ENCODE data around the gene ZNF169.
"Not testable (repeated sequence)": the region's sequence is repeated elsewhere in the genome, so short reads cannot be mapped to it uniquely, and the experiment has no call there.

The ZNF169 gene

DNA sequence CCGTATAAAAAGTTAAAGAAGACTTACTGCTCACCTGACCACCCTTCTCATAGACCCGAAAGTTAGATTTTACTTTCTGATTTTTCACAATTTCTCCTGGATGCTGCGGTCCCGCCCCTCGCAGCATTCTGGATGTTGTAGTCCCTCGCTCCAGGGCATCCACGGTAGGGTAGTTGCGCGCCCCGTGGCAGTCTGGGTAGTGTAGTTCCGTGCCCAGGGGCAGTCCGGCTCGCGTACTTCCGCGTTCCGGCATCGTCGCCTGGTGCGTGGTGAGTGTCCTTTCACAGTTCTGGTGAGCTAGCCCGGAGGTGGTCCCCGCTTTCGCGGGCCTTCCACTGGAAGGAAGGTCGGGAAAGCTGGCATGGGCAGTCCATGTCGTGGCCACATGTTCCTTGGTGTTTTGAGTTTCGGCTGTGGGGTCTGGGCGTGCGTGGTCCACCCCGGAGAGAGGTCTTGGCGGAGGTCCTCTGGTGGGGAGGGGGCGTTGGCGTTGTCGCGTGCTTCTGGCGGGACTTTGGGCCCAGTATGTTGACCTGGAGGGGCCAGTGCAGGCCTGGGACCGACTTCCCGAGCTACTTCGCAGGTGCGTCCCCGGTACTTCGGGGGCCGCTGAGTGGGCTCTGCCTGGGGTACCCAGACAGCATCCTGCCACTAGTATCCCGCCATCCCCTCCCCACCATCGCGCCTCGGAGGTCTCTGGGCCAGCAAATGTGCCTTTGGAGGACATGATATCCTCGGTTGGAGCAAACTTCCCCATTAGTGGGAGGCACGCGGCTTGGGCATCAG lies at the start of gene ZNF169:
ZNF169 (plus strand) TSS at position 222 of the 786 bp plus-strand sequence. CDS start 19,515 bp downstream, outside the sequence.
- peak; percentile 68 to 77 for DNase-seq (ENCODE audit: low read depth in 1 of 2, low spot score in 1 of 2)

DNA sequence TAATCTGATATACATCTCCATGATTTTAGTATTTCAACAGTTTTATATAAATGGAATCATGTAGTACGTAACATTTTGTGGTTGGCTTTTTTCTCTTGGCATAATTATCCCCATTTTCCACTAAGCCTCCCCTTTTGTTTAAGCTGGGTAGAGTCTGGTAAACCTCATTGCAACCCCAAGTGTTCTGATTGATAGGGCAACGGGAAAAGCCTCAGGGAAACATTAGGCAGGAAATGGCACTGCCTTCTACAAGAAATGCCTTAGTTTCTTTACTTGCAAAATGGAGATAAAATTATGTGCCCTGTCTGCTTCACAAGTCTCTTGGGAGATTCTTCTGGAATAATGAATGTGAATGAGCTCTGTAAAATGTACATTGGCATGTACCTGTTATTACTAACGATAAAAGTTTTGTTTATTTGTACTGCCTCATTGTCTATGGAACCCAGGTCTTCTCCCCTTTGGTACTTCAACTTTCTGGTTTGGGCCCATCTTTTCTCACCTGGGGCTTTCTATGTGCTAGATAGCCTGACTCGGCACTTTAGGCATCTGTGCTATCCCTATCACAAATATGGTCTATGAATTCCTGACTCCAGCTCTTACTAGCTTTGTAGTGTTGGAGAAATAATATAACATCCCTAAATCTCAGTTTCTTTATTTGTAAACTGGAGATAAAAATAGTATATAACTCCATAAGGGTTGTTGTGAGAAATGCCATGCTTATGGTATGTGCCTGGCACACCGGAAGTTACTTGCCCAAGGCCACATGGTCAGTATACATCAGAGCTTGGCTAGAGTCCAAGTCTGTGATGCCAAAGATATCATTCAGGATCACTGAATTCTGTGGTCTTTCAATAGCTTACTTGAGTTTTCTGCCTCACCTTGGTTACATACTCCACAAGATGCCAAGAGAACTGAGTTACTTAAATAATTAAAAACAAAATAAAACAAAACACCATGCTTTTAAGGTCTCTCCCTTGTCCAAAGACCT lies 48.2 kb upstream of the ZNF169 start:
- DNase-seq (ENCODE audit: low read depth in 1 of 2, low spot score in 1 of 2): no peak

DNA sequence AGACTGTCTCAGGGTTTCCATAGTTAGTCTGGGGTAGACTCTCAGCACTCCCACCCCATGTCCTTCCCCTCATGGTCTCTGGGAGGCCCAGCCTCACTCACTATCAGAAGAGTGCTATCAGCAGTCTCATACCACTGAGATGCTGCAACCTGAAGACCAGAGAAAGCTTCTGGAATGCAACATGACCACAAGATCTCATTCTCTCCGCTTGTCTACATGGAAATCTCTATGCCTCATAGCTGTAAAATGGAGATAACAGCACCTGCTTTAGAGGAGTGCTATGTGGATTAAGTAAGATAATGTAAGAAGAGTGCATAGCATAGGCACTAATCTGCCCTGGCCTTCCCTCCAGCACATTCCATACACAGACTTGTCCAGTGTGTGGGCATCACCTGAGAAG lies 47.0 kb upstream of the ZNF169 start:
- no peak for DNase-seq (ENCODE audit: low read depth in 1 of 2, low spot score in 1 of 2)

DNA sequence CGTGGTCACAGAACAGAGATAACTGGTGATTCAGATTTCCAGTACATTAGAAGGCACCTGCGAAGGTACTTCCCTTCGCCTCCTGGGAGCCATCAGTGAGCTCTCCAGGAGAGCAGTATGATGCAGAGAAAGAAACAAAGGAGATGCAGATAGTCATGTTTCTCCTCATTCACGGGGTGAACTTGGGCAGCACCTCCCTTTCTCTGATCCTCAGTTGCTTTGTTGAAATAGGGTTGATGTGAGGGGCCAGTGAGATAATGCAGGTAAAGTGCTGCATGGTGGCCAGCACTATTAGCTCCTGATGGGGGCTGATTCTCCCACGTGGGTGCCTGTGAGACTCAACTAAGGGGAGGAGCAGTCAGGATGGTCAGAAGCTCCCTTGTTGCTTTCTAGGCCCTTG lies 46.6 kb upstream of the ZNF169 start:
- DNase-seq (ENCODE audit: low read depth in 1 of 2, low spot score in 1 of 2): no peak

DNA sequence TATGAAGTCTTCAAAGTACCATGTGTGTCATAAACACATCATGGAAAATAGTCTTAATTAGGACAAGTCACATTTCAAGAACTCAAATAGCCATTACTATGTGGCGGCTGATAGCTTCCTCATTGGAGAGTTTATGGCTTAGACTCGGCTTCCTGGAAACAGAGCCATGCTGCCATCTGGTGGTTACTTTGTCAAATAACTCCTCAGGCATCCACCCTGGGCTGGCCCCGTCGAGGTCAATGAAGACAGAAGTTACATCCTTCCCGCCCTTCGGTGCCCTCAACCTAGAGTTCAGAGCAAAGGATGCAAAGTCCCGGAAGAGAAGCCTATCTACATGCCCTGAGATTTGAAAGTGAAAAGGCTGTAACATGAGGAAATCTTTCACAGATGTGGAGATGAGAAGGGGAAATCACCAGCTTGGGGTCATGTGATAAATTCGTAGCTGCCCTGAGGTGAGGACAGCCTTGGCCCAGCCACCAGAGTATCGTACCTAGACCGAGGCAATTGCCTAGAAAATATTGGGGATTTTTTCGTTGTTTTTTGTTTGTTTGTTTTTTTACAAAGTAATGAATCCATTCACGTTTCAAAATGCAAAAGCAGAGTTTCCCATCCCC lies 45.5 kb upstream of the ZNF169 start:
- DNase-seq (ENCODE audit: low read depth in 1 of 2, low spot score in 1 of 2): peak; percentile 45 to 56

DNA sequence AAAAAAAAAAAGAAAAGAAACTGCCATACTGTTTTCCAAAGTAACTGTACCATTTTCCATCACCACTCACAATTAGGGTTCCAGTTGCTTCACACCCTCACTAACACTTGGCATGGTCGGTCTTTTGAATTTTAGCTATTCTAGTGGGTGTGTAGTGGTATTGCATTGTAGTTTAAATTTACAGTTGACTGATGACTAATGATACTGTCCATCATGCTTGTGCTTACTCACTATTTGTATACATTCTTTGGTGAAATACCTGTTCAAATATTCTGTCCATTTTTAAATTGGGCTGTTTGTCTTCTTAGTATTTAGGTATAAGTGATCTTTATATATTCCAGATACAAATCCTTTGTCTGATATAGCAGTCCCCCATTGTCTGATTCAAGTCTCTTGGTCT lies 36.2 kb upstream of the ZNF169 start:
- DNase-seq (ENCODE audit: low read depth in 1 of 2, low spot score in 1 of 2): no peak

DNA sequence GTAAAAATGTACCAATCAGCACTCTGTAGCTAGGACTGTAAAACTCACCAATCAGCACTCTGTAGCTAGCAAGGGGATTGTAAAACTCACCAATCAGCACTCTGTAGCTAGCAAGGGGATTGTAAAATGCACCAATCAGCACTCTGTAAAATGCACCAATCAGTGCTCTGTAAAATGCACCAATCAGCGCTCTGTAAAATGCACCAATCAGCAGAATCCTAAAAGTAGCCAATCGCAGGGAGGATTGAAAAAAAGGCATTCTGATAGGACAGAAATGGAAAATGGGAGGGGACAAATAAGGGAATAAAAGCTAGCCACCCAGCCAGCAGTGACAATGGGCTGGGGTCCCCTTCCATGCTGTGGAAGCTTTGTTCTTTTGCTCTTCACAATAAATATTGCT lies 33.7 kb upstream of the ZNF169 start:
- not testable (repeated sequence) for DNase-seq (ENCODE audit: low read depth in 1 of 2, low spot score in 1 of 2)

DNA sequence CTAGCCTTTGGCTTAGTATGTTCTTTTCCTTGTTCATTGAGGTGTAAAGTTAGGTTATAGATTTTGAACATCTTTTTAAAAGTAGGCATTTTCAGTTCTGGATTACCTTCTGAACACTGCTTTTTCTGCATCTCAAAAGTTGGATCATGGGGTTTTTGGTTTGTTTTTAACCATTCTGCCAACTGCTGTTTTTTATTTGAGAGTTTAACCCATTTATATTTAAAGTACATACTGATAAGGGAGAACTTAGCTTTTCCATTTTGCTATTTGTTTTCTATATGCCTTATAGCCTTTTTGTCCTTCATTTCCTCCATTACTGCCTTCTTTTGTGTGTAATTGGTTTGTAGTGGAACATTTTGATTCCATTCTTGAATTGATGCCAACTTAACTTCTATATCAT lies 30.5 kb upstream of the ZNF169 start:
- DNase-seq (ENCODE audit: low read depth in 1 of 2, low spot score in 1 of 2): no peak

DNA sequence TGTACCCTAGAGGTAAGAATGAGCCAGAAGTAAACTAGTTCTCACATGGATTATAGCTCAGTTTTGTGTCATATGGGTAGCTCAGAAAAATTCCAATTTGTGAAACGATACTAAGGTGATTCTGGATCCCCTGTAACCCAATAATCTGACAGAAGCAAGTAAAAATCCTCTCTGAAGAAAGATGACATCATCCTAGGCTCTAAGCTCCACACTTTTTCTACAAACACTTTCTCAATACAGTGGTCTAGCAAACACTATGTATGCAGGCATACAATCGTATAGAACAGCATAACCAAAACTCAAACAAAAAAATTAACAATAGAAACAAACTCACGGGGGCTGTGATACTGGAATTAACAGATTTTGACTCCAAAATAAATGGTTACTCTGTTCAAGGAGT lies 26.7 kb upstream of the ZNF169 start:
- no peak for DNase-seq (ENCODE audit: low read depth in 1 of 2, low spot score in 1 of 2)

DNA sequence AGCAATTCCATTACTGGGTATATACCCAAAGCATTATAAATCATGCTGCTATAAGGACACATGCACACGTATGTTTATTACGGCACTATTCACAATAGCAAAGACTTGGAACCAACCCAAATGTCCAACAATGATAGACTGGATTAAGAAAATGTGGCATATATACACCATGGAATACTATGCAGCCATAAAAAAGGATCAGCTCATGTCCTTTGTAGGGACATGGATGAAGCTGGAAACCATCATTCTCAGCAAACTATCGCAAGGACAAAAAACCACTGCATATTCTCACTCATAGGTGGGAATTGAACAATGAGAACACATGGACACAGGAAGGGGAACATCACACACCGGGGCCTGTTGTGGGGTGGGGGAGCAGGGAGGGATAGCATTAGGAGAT lies 18.0 kb upstream of the ZNF169 start:
- not testable (repeated sequence) for DNase-seq (ENCODE audit: low read depth in 1 of 2, low spot score in 1 of 2)

DNA sequence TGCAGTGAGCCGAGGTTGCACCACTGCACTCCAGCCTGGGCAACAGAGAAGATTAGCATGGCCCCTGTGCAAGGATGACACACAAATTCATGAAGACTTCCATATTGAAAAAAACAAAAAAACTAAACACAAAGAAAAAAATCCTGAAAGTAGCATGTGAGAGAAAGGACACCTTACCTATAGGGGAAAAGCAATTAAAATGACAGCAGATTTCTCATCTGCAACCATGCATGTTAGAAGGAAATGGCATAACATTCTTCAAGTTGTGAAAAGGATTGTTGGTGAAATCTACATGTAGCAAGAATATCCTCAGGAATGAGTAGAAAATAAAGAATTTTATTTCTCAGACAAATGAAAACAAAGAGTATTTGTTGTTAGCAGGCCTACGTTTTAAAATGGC lies 13.4 kb upstream of the ZNF169 start:
- DNase-seq (ENCODE audit: low read depth in 1 of 2, low spot score in 1 of 2): no peak

DNA sequence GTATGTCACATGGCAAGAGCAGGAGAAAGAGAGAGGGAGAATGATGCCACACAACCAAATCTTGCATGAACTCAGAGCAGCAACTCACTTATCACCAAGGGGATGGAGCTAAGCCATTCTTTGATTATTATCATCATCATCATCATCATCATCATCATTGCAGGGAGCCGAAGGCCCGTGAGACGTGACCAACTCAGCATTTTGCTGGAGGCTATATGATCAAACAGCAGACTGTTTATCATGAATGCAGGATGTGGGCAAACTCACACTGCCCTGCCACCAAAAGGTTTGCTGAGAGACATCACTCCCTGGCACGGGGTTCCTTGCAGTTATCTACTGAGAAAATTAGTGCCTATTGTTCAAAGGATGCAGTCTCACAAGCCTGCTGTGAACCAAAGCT lies 8.6 kb upstream of the ZNF169 start:
- DNase-seq (ENCODE audit: low read depth in 1 of 2, low spot score in 1 of 2): peak in 1 of 2 donors; percentile 8

DNA sequence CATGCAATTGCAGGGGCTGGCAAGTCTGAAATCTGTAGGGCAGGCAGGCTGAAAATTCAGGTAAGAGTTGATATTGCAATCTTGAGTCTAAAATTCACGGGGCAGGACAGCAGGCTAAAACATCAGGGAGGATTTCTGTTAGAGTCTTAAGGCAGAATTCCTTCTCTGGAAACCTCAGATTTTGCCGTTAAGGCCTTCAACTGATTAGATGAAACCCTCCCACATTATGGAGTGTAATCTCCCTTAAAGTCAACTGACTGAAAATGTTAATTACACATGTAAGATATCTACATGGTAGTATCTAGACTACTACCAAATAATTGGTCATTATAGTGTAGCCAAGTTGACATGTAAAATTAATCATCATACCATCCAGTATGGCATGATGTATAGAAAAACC lies 3.1 kb upstream of the ZNF169 start:
- DNase-seq (ENCODE audit: low read depth in 1 of 2, low spot score in 1 of 2): no peak

DNA sequence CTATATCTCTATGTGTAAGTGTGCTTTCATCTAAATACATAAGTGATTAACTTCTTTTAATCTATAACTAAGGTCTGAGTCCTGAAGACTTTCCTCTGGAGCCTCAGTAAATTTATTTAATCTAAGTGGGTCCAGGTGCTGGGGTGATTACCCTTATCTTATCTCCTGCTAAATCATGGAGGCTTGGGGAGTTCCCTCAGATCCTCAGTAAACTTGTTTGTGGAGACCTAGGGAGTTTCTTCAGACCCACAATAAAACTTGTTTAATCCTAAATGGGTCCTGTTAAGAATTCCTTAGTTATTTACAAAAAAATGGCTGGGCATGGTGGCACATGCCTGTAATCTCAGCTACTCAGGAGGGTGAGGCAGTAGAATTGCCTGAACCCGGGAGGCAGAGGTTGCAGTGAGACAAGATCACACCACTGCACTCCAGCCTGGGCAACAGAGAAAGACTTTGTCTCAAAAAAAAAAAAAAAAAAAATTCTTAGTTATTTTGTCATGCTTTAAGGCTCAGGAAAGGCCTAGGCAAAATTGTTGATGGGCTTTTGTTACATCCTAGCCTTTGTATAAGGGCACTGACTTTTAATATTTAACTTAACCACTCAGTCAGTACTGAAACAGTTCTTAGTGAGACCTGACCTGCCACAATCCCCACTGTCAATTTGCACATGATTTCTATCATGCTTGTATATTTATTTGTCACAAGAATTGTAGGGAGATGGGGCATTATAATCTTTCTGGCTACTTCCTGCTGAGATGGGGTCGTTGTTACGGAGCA lies 6.7 kb downstream of the ZNF169 start:
- not testable (repeated sequence) for DNase-seq (ENCODE audit: low read depth in 1 of 2, low spot score in 1 of 2)

DNA sequence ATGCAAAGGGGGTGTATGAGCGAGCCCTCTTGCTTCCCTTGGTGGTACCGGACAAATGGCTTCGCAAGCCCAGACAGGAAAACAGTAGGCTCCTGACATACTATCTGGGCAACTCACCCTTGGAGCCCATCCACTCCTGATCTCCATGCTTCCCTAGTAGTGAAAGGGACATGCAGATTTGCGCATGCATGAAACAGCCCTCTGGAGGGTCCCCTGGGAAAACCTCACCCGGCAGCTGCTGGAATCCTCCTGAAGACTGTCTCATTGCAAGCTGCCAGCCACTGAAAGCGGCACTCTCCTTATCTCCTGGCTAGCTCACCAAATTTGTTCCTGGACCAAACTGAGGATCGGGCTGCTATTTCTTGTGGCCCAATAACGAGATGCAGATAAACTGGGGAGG lies 10.2 kb downstream of the ZNF169 start:
- no peak for DNase-seq (ENCODE audit: low read depth in 1 of 2, low spot score in 1 of 2)

DNA sequence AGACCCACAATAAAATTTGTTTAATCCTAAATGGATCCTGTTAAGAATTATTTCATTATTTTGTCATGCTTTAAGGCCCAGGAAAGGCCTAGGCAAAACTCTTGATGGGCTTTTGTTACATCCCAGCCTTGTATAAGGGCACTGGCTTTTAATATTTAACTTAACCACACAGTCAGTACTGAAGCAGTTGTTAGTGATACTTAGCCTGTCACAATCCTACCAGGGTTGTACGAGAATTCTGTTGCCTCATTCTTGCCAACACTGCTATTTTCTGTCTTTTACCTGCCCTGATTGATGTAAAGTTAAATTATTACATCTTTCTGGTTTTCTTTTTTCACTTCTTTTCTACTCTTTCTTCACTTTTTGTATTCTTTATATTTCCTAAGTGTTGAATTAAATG lies 10.9 kb downstream of the ZNF169 start:
- DNase-seq (ENCODE audit: low read depth in 1 of 2, low spot score in 1 of 2): no peak

DNA sequence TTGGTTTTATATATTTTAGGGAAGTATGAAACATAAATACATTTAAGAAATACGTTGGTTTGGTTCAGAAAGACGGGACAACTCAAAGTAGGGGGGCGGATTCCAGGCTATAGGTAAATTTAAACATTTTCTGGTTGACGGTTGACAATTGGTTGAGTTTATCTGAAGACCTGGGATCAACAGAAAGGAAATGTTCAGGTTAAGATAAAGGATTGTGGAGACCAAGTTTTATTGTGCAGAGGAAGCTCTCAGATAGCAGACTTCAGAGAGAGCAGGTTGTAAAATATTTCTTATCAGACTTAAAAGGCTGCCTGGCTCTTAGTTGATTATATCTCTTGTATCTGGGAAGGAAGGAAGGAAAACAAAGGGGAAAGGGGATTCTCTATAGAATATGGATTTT lies 17.9 kb downstream of the ZNF169 start:
- DNase-seq (ENCODE audit: low read depth in 1 of 2, low spot score in 1 of 2): not testable (repeated sequence)

DNA sequence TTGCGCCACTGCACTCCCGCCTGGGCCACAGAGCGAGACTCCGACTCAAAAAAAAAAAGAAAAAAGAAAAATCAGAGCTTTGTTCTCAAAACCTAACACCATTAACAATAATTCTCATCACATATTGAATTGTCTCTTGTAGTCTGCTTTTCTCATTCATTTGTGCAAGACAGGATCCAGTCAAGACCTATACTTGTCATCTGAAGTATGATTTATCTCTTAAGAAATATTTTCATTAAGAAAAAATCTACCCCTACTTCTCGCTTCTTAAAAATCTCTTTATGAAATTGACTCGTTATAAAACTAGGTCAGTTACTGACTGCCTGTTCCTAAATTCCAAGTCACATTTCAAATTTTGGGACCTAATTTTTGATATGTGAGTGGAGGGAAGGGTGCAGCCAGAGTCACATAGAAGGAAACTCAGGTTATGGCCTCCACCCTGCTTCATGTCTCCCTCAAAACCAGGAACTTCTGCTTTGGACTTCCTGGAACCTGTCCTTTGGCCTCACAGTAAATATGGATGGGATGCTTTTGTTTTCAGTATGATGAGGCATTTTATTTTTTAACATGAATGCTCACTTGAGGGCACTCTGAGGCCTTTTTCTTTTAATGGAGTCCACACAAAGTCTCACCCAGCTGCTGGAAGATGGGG lies 18.9 kb downstream of the ZNF169 start:
- DNase-seq (ENCODE audit: low read depth in 1 of 2, low spot score in 1 of 2): no peak

DNA sequence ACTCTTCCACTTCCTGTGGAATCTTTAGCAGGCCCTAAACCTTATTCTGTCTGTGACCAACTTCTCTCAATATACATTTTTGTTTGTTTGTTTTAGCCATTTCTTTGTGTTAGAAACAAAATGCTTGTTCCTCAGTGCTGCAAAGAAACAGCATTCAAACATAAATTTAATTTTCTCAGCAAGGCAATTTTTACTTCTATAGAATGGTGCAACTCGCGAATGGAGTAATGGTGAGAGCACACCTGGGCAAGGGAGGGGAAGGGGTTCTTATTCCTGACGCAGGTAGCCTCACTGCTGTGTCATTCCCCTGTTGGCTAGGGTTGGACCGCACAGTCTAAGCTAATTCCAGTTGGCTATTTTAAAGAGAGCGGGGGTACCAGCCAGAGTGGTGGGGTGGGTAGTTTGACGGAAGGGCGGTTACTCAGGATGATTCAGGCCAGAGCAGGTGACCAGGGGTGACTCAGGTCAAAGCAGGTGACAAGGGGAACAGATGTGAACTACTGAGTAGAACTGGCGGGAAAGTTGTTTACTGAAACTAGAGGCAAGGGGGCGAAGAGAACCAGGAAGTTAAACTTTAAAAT lies 21.4 kb downstream of the ZNF169 start:
- no peak for DNase-seq (ENCODE audit: low read depth in 1 of 2, low spot score in 1 of 2)

DNA sequence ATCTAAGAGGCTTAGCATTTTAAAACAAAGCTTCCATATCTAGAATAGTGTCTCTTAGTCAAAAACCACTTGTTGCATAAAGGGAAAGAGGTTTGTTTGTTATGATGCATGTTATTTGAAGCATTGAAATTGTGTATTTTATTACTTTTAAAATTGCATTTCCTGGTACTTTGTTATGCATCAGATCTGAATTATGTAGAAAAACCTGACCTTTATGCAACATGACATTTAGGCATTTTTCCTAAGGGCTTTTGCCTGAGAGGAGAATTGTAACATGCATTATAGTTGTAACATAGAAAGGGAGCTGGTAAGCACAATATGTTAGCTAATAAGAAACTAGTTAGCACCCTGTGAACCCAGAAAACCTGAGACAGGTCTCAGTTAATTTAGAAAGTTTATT lies 22.0 kb downstream of the ZNF169 start:
- no peak for DNase-seq (ENCODE audit: low read depth in 1 of 2, low spot score in 1 of 2)
